Measurements from ENCODE around the gene GOLGB1. TPM values are rescaled to one million over a fixed set of nuclear protein-coding genes. Genes with fewer than 3 reads are reported as not detected.

The GOLGB1 gene
- total and polyA plus RNA-seq, 2 donors (not counting 3 experiments of a cell fraction or from before 2014, with no cell fraction given), result 7.4 to 42.7 TPM

GRCh38 chr3:121642601-121643314 is 106.8 kb downstream of the GOLGB1 start:
- no peaks in the 10 kb centered on the region for H4K20me1 ChIP-seq (replicated peaks; ENCODE audit: control insufficient read depth, extremely low read depth, insufficient read depth, low read length)
- peaks cover 6 to 9% of the 10 kb centered on the region in 2 experiments for H3K36me3 ChIP-seq (ENCODE audit: control insufficient read depth in 2 of 2, extremely low read depth in 1 of 2, insufficient read depth in 2 of 2, low read length in 2 of 2)
- no TSS peak for BruUV-seq (replicated peaks)
- ChIA-PET POLR2A (no interaction called here), CTCF (no interaction called here)
- no peak for TF ChIP-seq GATA2 (IDR thresholded peaks at IDR 0.05; ENCODE audit: insufficient read depth, insufficient read length, low read depth, low read length)
- TF ChIP-seq EZH2 (IDR thresholded peaks at IDR 0.05; ENCODE audit: borderline replicate concordance, low read depth, low read length, severe bottlenecking), result no peak
- no peak for TF ChIP-seq MYC (IDR thresholded peaks at IDR 0.05; ENCODE audit: low read depth, low read length)
- TF ChIP-seq POLR2AphosphoS5 (IDR thresholded peaks at IDR 0.05; ENCODE audit: insufficient read depth, low read depth, low read length), result no peak
- TF ChIP-seq, protein P1, sequence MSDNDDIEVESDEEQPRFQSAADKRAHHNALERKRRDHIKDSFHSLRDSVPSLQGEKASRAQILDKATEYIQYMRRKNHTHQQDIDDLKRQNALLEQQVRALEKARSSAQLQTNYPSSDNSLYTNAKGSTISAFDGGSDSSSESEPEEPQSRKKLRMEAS (IDR thresholded peaks at IDR 0.05; ENCODE audit: insufficient read depth, insufficient read length), result no peak
- no peak for TF ChIP-seq CTCF (IDR thresholded peaks at IDR 0.05; ENCODE audit: extremely low read depth in 1 of 2, insufficient read depth in 1 of 2, low read depth in 1 of 2, low read length in 2 of 2)
- no peak for TF ChIP-seq FOS (IDR thresholded peaks at IDR 0.05; ENCODE audit: borderline replicate concordance, insufficient read depth, low read length)
- no peak for TF ChIP-seq POLR2A (IDR thresholded peaks at IDR 0.05; ENCODE audit: low read depth, low read length)
- TF ChIP-seq JUN (IDR thresholded peaks at IDR 0.05; ENCODE audit: borderline replicate concordance, insufficient read depth, insufficient read length, low read depth), result no peak
- no peak for DNase-seq (ENCODE audit: low read depth, low spot score)
- no peaks in the 10 kb centered on the region for H3K9me3 ChIP-seq (replicated peaks; ENCODE audit: control insufficient read depth, insufficient read depth, low read length)
- H3K4me1 ChIP-seq (ENCODE audit: control insufficient read depth, extremely low read depth, insufficient read depth, low read length), result no peaks in the 10 kb centered on the region
- H3K27me3 ChIP-seq (ENCODE audit: control insufficient read depth in 2 of 2, insufficient read depth in 2 of 2, low read length in 2 of 2), result no peaks in the 10 kb centered on the region
- H3K9me1 ChIP-seq (replicated peaks; ENCODE audit: control insufficient read depth, extremely low read depth, insufficient read depth, low read length), result no peaks in the 10 kb centered on the region
- no peak overlapping the region for H3K9ac ChIP-seq (replicated peaks; ENCODE audit: extremely low read depth, insufficient read depth, low read length)
- no peak overlapping the region for H3K4me3 ChIP-seq (replicated peaks in 1 of 3; ENCODE audit: insufficient read depth in 1 of 3, low read depth in 1 of 3, low read length in 3 of 3)
- no peak overlapping the region for H3K4me2 ChIP-seq (ENCODE audit: insufficient read depth, low read length)
- intact Hi-C loops (cut with micrococcal nuclease), result no loop called here
- dilution Hi-C loops (cut with MboI; ENCODE audit: extremely low pct_ligation_motif_present, low sequenced_read_pairs), result no loop called here
- no peak overlapping the region for H3K27ac ChIP-seq (ENCODE audit: insufficient read depth, low read depth, low read length)
- no peak for FAIRE-seq
- H2AFZ ChIP-seq (ENCODE audit: low read depth, low read length), result no peak overlapping the region
- H3K79me2 ChIP-seq (ENCODE audit: control insufficient read depth, insufficient read depth, low read length), result no peaks in the 10 kb centered on the region
